ENCODE results near the gene CASZ1. TPM values are rescaled to one million over a fixed set of nuclear protein-coding genes. Genes with fewer than 3 reads are reported as not detected.

Gene CASZ1
- polyA plus RNA-seq, 6 donors from 2014 or later, result 2.6 to 5.6 (median 3.8) TPM

DNA sequence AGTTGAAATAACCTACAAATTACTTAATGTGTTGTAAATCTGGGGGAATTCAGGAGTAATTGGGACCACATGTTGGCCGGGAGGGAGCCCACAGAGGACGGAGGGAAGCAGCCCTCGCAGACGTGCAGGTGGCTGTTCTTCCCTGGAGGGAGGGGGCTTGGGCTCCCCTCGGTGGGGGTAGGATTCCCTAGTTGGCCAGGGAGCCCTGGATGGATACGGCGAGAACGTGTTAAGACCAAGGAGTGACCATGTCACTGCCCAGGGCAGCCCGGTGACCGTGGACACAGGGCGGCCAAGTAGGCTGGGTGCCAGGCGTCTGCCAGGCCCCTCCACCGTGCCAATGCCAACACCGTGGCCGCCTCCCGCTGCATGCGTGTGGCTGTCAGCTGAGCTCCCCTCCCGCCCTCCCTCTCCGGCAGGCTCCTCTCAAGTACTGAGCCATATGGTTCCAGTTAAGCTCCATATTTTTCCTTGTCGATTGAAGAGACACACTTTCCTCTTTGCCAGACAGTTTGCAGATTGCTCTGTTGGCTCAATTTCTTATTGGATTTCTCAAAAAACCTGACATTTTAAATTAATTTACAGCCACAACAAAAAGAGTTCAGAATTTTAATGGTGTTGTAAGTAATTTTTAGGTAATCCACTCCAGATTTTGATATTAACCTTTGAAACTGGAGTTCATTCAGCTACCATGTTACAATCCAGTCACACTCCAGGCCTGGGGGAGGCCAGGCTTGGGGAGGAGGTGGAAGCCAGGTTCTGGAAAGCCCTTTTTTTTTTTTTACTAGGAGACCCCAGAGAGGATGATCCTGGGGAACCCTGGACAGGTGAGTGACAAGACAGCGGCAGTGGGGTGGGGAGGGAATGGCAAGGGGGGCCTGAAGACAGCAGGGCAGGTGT is 71.2 kb downstream of the CASZ1 start:
- Mint-ChIP-seq H3K27ac (peak overlapping the region in 1 of 6 donors; percentile 83), H3K9me3 (no peaks in the 10 kb centered on the region), H3K36me3 (no peaks in the 10 kb centered on the region), H3K4me1 (no peaks in the 10 kb centered on the region), H3K4me3 (no peak overlapping the region), H3K27me3 (peaks cover 0 to 10% (median 8%) of the 10 kb centered on the region in 3 donors)
- DNase-seq (no peak), ATAC-seq (ENCODE audit: low read depth in 2 of 2) (no peak)

DNA sequence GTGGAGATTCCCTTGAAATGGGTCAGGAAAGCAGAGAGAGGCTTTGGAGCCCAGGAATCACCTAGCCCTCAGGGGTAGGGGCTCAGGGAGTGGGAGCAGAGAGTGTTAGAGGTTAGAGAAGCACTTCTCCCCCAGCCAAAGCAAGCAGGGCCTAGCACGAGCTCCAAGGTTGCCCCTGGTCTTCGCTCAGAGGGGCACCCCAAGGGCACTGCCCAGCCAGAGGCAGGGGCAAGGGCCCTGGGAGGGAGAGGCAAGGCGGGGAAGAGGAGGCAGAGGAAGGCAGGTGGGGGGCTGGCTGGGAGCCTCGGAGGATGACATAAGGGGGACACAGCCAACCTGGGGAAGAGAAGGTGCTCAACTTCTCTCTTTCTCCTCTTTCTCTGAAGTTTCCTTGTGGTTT is 71.9 kb downstream of the CASZ1 start:
- H3K4me1 Mint-ChIP-seq, result no peaks in the 10 kb centered on the region
- peaks cover 0 to 12% (median 8%) of the 10 kb centered on the region in 3 donors for H3K27me3 Mint-ChIP-seq
- H3K4me3 Mint-ChIP-seq, result no peak overlapping the region
- no peak overlapping the region for H3K27ac Mint-ChIP-seq
- H3K9me3 Mint-ChIP-seq, result no peaks in the 10 kb centered on the region
- H3K36me3 Mint-ChIP-seq, result no peaks in the 10 kb centered on the region
- DNase-seq (no peak), ATAC-seq (ENCODE audit: low read depth in 2 of 2) (no peak)

GRCh38 chr1:10724052-10724494 is 72.4 kb downstream of the CASZ1 start:
- Mint-ChIP-seq H3K27me3 (peaks cover 0 to 16% (median 8%) of the 10 kb centered on the region in 3 donors), H3K36me3 (no peaks in the 10 kb centered on the region), H3K4me1 (no peaks in the 10 kb centered on the region), H3K9me3 (no peaks in the 10 kb centered on the region), H3K27ac (peak overlapping the region in 1 of 6 donors; percentile 65), H3K4me3 (no peak overlapping the region)
- DNase-seq, result no peak
- no peak for ATAC-seq (ENCODE audit: low read depth in 2 of 2)

- Mint-ChIP-seq H3K27me3 (peaks cover 0 to 18% (median 8%) of the 10 kb centered on the region in 3 donors), H3K4me1 (no peaks in the 10 kb centered on the region), H3K36me3 (no peaks in the 10 kb centered on the region), H3K27ac (no peak overlapping the region), H3K9me3 (no peaks in the 10 kb centered on the region), H3K4me3 (no peak overlapping the region)
- no peak for ATAC-seq (ENCODE audit: low read depth in 2 of 2)
- no peak for DNase-seq
These were observed 73.1 kb downstream of the CASZ1 start for GRCh38 chr1:10723317-10723716.

- H3K27ac Mint-ChIP-seq, result no peak overlapping the region
- H3K9me3 Mint-ChIP-seq, result no peaks in the 10 kb centered on the region
- ATAC-seq (ENCODE audit: low read depth in 2 of 2), result no peak
- no peaks in the 10 kb centered on the region for H3K4me1 Mint-ChIP-seq
- H3K36me3 Mint-ChIP-seq, result no peaks in the 10 kb centered on the region
- peaks cover 0 to 18% (median 8%) of the 10 kb centered on the region in 3 donors for H3K27me3 Mint-ChIP-seq
- no peak for DNase-seq
- H3K4me3 Mint-ChIP-seq, result no peak overlapping the region
These were observed 73.6 kb downstream of the CASZ1 start for GRCh38 chr1:10722803-10723202.

DNA sequence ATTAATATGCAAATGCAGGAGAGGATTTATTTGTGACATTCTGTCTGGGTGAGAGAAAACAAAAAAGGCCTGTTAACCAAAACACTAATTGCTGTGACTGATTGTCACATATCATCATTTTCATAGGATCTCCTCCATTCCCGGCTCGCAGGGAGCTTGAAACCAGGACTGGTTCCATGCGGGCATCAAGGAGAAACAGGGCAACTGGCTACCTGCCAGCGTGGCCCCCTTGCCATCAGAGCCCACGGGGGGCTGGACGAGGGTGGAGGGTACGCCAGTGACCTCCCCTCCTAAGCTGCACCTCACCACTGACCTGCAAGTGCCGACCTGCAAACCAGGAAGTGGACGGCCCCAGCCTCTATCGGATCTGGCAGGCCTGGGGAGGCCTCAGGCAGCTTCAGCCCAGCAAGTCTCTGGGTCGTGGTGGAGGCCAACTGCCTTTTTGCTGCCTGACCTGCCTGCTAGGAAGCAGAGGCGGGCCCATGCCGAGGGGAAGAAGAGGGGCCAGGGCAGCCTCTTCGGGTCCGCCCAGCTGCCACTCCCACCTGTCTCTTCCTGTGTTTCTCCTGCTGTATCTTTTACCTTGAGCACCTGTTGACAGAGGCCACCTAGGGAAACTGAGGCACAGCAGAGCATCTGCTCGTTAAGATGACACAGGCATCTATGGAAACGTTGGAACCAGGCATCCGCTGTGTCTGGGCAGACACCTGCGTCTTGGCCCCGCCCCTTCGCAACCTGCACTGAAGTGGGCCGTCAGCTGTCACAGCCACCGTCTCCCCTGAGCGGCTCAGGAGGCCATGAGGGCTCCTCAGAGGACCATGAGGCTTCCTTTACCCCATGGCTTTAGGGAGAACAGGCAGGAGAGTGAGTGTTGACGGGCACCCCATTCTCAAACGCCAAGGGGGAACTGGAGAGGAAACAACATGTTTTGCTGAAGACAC is 74.8 kb downstream of the CASZ1 start:
- DNase-seq (no peak), ATAC-seq (ENCODE audit: low read depth in 2 of 2) (no peak)
- Mint-ChIP-seq H3K27me3 (peaks cover 0 to 18% (median 8%) of the 10 kb centered on the region in 3 donors), H3K9me3 (no peaks in the 10 kb centered on the region), H3K27ac (no peak overlapping the region), H3K4me3 (no peak overlapping the region), H3K36me3 (no peaks in the 10 kb centered on the region), H3K4me1 (peaks cover 0 to under 1% (median 0%) of the 10 kb centered on the region in 3 donors)

DNA sequence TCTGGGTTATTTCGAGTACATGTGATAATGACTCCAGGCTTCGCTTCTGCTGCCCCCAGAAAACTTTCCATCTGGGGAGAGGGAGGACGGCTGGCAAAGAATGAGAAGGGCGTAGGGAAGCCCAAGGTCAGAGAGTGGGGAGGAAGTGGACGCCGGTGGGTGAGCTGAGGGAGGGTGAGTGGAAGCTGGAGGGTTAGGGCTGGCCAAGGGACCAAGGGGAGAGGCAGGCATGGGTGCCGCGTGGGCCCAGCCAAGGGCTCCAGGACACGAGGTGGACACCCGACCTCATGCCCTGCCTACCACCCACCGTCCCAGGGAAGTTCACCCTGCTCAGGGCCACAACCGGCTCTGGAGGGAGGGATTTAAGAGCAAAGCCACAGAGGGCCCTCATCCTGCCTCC is 75.8 kb downstream of the CASZ1 start:
- no peaks in the 10 kb centered on the region for H3K9me3 Mint-ChIP-seq
- ATAC-seq (ENCODE audit: low read depth in 2 of 2), result no peak

GRCh38 chr1:10718083-10718415 is 78.4 kb downstream of the CASZ1 start:
- ATAC-seq (ENCODE audit: low read depth in 2 of 2) (no peak), DNase-seq (no peak)
- H3K36me3 Mint-ChIP-seq, result no peaks in the 10 kb centered on the region
- no peak overlapping the region for H3K27ac Mint-ChIP-seq
- no peaks in the 10 kb centered on the region for H3K9me3 Mint-ChIP-seq
- peaks cover 5 to 7% (median 7%) of the 10 kb centered on the region in 3 donors for H3K4me1 Mint-ChIP-seq
- H3K27me3 Mint-ChIP-seq, result peaks cover 0 to 37% (median 23%) of the 10 kb centered on the region in 3 donors
- H3K4me3 Mint-ChIP-seq, result no peak overlapping the region

More for the DNA sequence above, 75.8 kb downstream of the CASZ1 start:
- H3K4me3 Mint-ChIP-seq, result no peak overlapping the region
- peaks cover 0 to 25% (median 18%) of the 10 kb centered on the region in 3 donors for H3K27me3 Mint-ChIP-seq
- peak overlapping the region in 1 of 6 donors; percentile 43 for H3K27ac Mint-ChIP-seq
- no peaks in the 10 kb centered on the region for H3K36me3 Mint-ChIP-seq
- peaks cover 5 to 7% (median 7%) of the 10 kb centered on the region in 3 donors for H3K4me1 Mint-ChIP-seq
- no peak for DNase-seq

- H3K4me3 Mint-ChIP-seq, result no peak overlapping the region
- peaks cover 0 to 37% (median 23%) of the 10 kb centered on the region in 3 donors for H3K27me3 Mint-ChIP-seq
- H3K36me3 Mint-ChIP-seq, result no peaks in the 10 kb centered on the region
- H3K4me1 Mint-ChIP-seq, result peaks cover 5 to 7% (median 7%) of the 10 kb centered on the region in 3 donors
- no peak for ATAC-seq (ENCODE audit: low read depth in 2 of 2)
- H3K9me3 Mint-ChIP-seq, result no peaks in the 10 kb centered on the region
- no peak for DNase-seq
- no peak overlapping the region for H3K27ac Mint-ChIP-seq
These were observed 79.0 kb downstream of the CASZ1 start for GRCh38 chr1:10717296-10718082.

DNA sequence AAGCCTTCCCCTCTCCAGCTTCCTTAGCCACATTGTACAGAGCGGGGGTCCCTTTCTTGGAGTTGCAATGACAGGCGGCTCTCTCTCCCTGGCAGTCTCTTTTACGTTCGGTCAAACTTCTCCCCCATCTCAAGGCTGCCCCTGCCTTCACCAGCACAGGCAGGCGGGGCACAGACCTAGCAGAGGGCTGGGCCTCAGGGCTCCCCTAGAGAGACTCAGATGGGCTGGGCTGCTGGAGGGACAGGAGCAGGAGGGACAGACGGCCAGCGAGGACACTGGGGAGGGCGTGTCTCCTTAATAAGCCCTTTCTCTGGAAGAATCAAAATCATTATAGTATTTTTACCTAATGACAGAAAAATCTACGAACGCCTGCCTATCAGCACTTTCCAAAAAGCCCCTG is 79.6 kb downstream of the CASZ1 start:
- Mint-ChIP-seq H3K27ac (peak overlapping the region in 1 of 6 donors; percentile 3), H3K9me3 (no peaks in the 10 kb centered on the region), H3K4me3 (peak overlapping the region in 2 of 8 donors; percentile 42 to 55), H3K4me1 (peaks cover 5 to 7% (median 7%) of the 10 kb centered on the region in 3 donors), H3K36me3 (no peaks in the 10 kb centered on the region), H3K27me3 (peaks cover 0 to 37% (median 23%) of the 10 kb centered on the region in 3 donors)
- ATAC-seq (ENCODE audit: low read depth in 2 of 2), result no peak
- DNase-seq, result no peak

- ATAC-seq (ENCODE audit: low read depth in 2 of 2) (no peak), DNase-seq (no peak)
- Mint-ChIP-seq H3K27me3 (peaks cover 0 to 44% (median 25%) of the 10 kb centered on the region in 3 donors), H3K4me1 (peaks cover 5 to 7% (median 7%) of the 10 kb centered on the region in 3 donors), H3K36me3 (no peaks in the 10 kb centered on the region), H3K27ac (no peak overlapping the region), H3K9me3 (no peaks in the 10 kb centered on the region), H3K4me3 (peak overlapping the region in 1 of 8 donors; percentile 56)
These were observed 81.9 kb downstream of the CASZ1 start for GRCh38 chr1:10714337-10715114.

- no peak overlapping the region for H3K27ac Mint-ChIP-seq
- no peaks in the 10 kb centered on the region for H3K9me3 Mint-ChIP-seq
- peaks cover 5 to 7% (median 7%) of the 10 kb centered on the region in 3 donors for H3K4me1 Mint-ChIP-seq
- no peaks in the 10 kb centered on the region for H3K36me3 Mint-ChIP-seq
- H3K4me3 Mint-ChIP-seq, result no peak overlapping the region
- no peak for DNase-seq
- ATAC-seq (ENCODE audit: low read depth in 2 of 2), result no peak
- peaks cover 0 to 44% (median 32%) of the 10 kb centered on the region in 3 donors for H3K27me3 Mint-ChIP-seq
These were observed 82.8 kb downstream of the CASZ1 start for GRCh38 chr1:10713614-10714013.
